KMS-11 (cell line): ENCODE results near the gene GNPNAT1.

Source experiments
- H2AFZ ChIP-seq: fragments of 200-600 bp; sonication (generic); 2 replicates; pipeline ENCODE4 v1.6.1; 2016; ENCODE audit warnings: antibody characterized with exemption, mixed run types, low read depth
- H3K27ac ChIP-seq: fragments of 200-600 bp; sonication (generic); 2 replicates; pipeline ENCODE4 v1.6.1; 2016; ENCODE audit warnings: mild to moderate bottlenecking, mixed run types
- H3K27me3 ChIP-seq: fragments of 200-600 bp; sonication (generic); 2 replicates; pipeline ENCODE4 v1.6.1; 2017; ENCODE audit warnings: mild to moderate bottlenecking, low read depth, mixed run types, moderate library complexity; ENCODE audit not compliant: insufficient read depth
- H3K36me3 ChIP-seq: fragments of 200-600 bp; sonication (generic); 2 replicates; pipeline ENCODE4 v1.6.1; 2017; ENCODE audit warnings: mild to moderate bottlenecking, mixed run types; ENCODE audit not compliant: insufficient read depth
- H3K4me1 ChIP-seq: fragments of 200-600 bp; sonication (generic); 2 replicates; pipeline ENCODE4 v1.6.1; 2016; ENCODE audit warnings: mild to moderate bottlenecking, low read depth, mixed run types; ENCODE audit not compliant: poor library complexity, severe bottlenecking
- H3K4me2 ChIP-seq: fragments of 200-600 bp; sonication (generic); 2 replicates; pipeline ENCODE4 v1.7.0; 2016; ENCODE audit warnings: mild to moderate bottlenecking, mixed run types
- H3K4me3 ChIP-seq: fragments of 200-600 bp; sonication (generic); IDR thresholded peaks from 2 replicates; pipeline ENCODE4 v1.6.1; 2017; ENCODE audit warnings: low read depth, low read length, mixed read lengths; ENCODE audit not compliant: insufficient read depth
- H3K79me2 ChIP-seq: fragments of 200-600 bp; sonication (generic); 2 replicates; pipeline ENCODE4 v1.6.1; 2016; ENCODE audit warnings: low read depth, mixed run types; ENCODE audit not compliant: insufficient read depth
- H3K9ac ChIP-seq: fragments of 200-600 bp; sonication (generic); 2 replicates; pipeline ENCODE4 v1.6.1; 2016; ENCODE audit warnings: mild to moderate bottlenecking, mixed run types
- H4K20me1 ChIP-seq: fragments of 200-600 bp; sonication (generic); 2 replicates; pipeline ENCODE4 v1.6.1; 2016; ENCODE audit warnings: mild to moderate bottlenecking, mixed run types; ENCODE audit not compliant: insufficient read depth
- TF ChIP-seq, protein P1 (sequence below): fragments of 200-600 bp; sonication (generic); conservative IDR thresholded peaks from 2 replicates; pipeline ENCODE4 v1.6.1; 2017; ENCODE audit warnings: low read depth, mild to moderate bottlenecking, antibody characterized with exemption, low read length, moderate library complexity, mixed read lengths

Gene GNPNAT1

DNA sequence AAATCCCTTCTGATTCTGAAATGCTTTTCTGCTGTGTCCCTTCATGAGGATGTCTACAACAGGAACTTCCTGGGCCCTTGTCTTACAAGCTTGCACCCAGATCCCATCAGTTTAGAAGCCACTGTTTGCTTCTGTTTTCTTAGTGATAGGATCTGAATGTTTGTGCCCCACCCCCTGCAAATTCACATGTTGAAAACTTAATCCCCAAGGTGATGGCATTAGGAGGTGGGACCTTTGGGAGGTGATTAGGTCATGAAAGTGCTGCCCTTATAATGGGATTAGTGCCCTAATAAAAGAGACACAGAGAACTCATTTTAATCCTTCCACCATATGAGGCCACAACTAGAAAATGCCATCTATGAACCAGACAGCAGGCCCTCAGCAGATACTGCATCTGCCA lies 36.0 kb upstream of the GNPNAT1 start:
- Histone ChIP-seq H3K4me1 (no peaks in the 10 kb centered on the region), H3K27me3 (no peaks in the 10 kb centered on the region), H3K27ac (no peak overlapping the region), H2AFZ (no peak overlapping the region), H3K4me3 (no peak overlapping the region), H4K20me1 (no peaks in the 10 kb centered on the region), H3K36me3 (no peaks in the 10 kb centered on the region), H3K9ac (no peak overlapping the region), H3K4me2 (no peak overlapping the region), H3K79me2 (no peaks in the 10 kb centered on the region)
- TF ChIP-seq, protein P1, sequence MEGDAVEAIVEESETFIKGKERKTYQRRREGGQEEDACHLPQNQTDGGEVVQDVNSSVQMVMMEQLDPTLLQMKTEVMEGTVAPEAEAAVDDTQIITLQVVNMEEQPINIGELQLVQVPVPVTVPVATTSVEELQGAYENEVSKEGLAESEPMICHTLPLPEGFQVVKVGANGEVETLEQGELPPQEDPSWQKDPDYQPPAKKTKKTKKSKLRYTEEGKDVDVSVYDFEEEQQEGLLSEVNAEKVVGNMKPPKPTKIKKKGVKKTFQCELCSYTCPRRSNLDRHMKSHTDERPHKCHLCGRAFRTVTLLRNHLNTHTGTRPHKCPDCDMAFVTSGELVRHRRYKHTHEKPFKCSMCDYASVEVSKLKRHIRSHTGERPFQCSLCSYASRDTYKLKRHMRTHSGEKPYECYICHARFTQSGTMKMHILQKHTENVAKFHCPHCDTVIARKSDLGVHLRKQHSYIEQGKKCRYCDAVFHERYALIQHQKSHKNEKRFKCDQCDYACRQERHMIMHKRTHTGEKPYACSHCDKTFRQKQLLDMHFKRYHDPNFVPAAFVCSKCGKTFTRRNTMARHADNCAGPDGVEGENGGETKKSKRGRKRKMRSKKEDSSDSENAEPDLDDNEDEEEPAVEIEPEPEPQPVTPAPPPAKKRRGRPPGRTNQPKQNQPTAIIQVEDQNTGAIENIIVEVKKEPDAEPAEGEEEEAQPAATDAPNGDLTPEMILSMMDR, result no peak

DNA sequence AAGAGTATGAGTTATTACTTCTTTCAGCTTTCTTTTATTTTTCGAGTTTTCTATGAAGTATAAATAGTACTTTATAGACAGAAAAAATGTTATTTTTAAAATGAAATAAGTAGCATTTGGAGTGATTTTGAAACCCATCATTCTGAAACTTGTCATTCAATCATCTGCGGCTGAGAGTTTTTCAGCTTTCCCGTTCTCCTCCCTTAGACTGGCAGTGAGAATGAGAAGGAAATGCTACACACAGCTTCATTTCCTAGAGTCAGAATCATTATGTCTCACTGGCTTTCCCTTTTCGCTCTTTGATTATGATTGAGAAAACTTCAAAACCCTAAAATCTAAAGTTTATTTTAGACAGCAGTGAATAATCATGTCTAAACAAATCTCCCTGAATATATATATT lies 33.7 kb upstream of the GNPNAT1 start:
- H3K27ac ChIP-seq, result no peak overlapping the region
- no peaks in the 10 kb centered on the region for H3K36me3 ChIP-seq
- no peaks in the 10 kb centered on the region for H3K79me2 ChIP-seq
- no peak overlapping the region for H3K9ac ChIP-seq
- no peak overlapping the region for H2AFZ ChIP-seq
- H3K4me2 ChIP-seq, result no peak overlapping the region
- H3K4me1 ChIP-seq, result no peaks in the 10 kb centered on the region
- no peak overlapping the region for H3K4me3 ChIP-seq
- TF ChIP-seq, protein P1, result no peak
- H4K20me1 ChIP-seq, result no peaks in the 10 kb centered on the region
- no peaks in the 10 kb centered on the region for H3K27me3 ChIP-seq

DNA sequence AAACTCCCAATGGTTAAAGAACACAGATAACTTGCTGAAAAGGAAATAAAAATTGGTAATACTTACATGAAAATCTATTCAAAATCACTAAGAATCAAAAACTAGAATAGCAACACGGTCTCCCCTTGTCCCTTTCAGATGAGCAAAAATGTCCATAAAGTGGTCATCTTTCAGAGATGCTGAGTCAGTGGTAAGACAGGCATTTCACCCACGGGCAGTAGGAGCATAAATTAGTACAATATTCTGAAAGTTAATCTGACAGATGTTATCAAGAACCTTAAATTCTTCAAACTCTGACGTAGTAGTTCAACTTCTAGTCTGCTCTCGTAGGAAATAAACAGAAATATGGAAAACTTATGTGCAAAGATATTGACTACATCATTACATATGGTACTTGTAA lies 33.1 kb upstream of the GNPNAT1 start:
- H3K4me2 ChIP-seq, result no peak overlapping the region
- TF ChIP-seq, protein P1, result no peak
- no peaks in the 10 kb centered on the region for H3K27me3 ChIP-seq
- no peaks in the 10 kb centered on the region for H3K79me2 ChIP-seq
- H3K9ac ChIP-seq, result no peak overlapping the region
- no peak overlapping the region for H3K4me3 ChIP-seq
- H2AFZ ChIP-seq, result no peak overlapping the region
- no peaks in the 10 kb centered on the region for H4K20me1 ChIP-seq
- no peak overlapping the region for H3K27ac ChIP-seq
- no peaks in the 10 kb centered on the region for H3K4me1 ChIP-seq
- H3K36me3 ChIP-seq, result no peaks in the 10 kb centered on the region

DNA sequence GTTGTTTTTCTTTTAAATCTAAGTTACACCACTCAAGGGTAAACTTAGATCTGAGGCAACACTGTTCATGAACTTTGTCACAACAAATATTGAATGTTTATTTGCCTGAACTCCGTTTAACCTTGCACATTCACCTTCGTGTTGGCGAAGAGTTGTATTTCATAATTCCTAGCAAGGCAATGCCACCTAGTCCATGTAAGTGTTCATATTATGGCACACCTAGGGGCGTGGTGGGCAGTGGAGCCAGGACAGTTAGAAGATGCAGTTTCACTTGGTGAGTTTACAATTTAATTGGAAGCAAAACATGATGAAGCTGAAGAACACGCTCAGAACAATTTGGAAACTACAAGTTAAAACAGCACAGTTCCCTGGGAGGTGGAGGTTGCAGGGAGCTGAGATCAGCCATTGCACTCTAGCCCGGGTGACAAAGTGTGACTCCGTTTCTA lies 30.4 kb upstream of the GNPNAT1 start:
- no peak overlapping the region for H3K4me2 ChIP-seq
- H3K79me2 ChIP-seq, result no peaks in the 10 kb centered on the region
- no peaks in the 10 kb centered on the region for H3K27me3 ChIP-seq
- H3K9ac ChIP-seq, result no peak overlapping the region
- no peak overlapping the region for H2AFZ ChIP-seq
- H4K20me1 ChIP-seq, result no peaks in the 10 kb centered on the region
- no peak overlapping the region for H3K4me3 ChIP-seq
- no peak overlapping the region for H3K27ac ChIP-seq
- TF ChIP-seq, protein P1, result no peak
- H3K4me1 ChIP-seq, result no peaks in the 10 kb centered on the region
- no peaks in the 10 kb centered on the region for H3K36me3 ChIP-seq
